ENCODE results near the gene MAGI2. TPM values are rescaled to one million over a fixed set of nuclear protein-coding genes. Genes with fewer than 3 reads are reported as not detected.

Gene MAGI2
- total and polyA plus RNA-seq, 8 donors: 6.1 to 9.2 (median 7.1) TPM

- no peaks in the 10 kb centered on the region for H3K27me3 ChIP-seq
- no peaks in the 10 kb centered on the region for H3K4me1 ChIP-seq
- no peaks in the 10 kb centered on the region for H3K36me3 ChIP-seq
- TF ChIP-seq, protein P1, sequence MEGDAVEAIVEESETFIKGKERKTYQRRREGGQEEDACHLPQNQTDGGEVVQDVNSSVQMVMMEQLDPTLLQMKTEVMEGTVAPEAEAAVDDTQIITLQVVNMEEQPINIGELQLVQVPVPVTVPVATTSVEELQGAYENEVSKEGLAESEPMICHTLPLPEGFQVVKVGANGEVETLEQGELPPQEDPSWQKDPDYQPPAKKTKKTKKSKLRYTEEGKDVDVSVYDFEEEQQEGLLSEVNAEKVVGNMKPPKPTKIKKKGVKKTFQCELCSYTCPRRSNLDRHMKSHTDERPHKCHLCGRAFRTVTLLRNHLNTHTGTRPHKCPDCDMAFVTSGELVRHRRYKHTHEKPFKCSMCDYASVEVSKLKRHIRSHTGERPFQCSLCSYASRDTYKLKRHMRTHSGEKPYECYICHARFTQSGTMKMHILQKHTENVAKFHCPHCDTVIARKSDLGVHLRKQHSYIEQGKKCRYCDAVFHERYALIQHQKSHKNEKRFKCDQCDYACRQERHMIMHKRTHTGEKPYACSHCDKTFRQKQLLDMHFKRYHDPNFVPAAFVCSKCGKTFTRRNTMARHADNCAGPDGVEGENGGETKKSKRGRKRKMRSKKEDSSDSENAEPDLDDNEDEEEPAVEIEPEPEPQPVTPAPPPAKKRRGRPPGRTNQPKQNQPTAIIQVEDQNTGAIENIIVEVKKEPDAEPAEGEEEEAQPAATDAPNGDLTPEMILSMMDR (IDR thresholded peaks at IDR 0.05): no peak
- intact Hi-C loops (cut with DNase I): no loop called here
- DNase-seq (no peak), ATAC-seq (no peak)
- no peaks in the 10 kb centered on the region for H3K9me3 ChIP-seq
- H3K27ac ChIP-seq: no peak overlapping the region
- no peak overlapping the region for H3K4me3 ChIP-seq
Observed at GRCh38 chr7:78101076-78101475, 1352.4 kb downstream of the MAGI2 start.

DNA sequence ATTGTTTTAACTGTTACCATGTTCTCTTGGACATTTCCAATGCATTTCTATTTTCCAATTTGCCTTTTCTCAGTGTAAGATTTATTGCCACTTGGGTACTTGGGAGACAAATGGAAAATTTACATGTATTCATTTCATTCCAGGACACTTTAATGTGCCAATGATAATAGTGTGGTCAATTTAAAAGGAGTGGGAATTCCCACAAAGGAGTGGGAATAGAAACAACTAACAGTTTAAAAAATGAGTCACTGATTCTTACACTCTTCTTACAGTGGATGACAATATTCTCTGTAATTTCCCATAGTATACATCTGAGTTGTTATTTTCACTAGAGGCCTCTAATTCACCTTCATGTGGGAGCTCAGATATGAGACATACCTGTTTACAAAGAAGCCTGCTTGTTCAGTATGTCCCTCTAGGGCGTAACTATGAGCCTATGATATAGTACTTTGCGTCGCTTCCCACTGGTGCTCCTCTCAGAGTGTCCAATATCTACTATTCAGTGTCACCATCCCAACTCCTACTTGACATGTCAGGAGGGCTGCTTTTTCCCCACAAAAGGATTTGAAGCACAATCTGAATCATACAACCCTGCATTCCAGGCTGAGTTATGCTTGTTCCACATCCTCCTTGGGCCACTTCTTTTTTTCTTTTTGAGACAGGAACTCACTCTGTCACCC is 1353.6 kb downstream of the MAGI2 start:
- Histone ChIP-seq H3K27ac (no peak overlapping the region), H3K4me3 (no peak overlapping the region), H3K9me3 (no peaks in the 10 kb centered on the region), H3K27me3 (no peaks in the 10 kb centered on the region), H3K4me1 (no peaks in the 10 kb centered on the region), H3K36me3 (no peaks in the 10 kb centered on the region)
- ATAC-seq: no peak
- TF ChIP-seq, protein P1 (IDR thresholded peaks at IDR 0.05): no peak
- no peak for DNase-seq
- intact Hi-C loops (cut with DNase I): no loop called here

- DNase-seq: no peak
- ATAC-seq: no peak
- TF ChIP-seq, protein P1 (IDR thresholded peaks at IDR 0.05): no peak
Observed at GRCh38 chr7:78095549-78095948, 1357.9 kb downstream of the MAGI2 start.

DNA sequence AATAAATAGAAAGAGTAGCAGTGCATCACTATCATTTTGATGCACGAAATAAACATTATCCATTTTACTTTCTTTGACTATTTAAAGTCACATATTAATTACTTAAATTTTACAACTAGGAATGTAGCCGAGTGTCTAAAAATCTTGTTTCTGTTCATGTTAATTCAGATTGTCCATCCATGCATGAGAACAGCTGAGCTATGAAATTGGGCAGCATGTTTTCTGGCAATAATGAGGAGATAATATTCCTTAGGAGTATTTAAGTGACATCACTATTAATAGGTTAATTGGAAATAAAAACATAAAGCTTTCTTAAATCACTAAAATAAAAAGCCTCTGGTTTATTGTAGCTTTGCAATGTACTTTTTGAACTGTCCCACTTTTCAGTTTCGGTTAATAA is 1361.1 kb downstream of the MAGI2 start:
- no peak for ATAC-seq
- Histone ChIP-seq H3K27me3 (no peaks in the 10 kb centered on the region), H3K4me1 (no peaks in the 10 kb centered on the region), H3K9me3 (no peaks in the 10 kb centered on the region), H3K27ac (no peak overlapping the region), H3K36me3 (no peaks in the 10 kb centered on the region), H3K4me3 (no peak overlapping the region)
- DNase-seq: no peak
- TF ChIP-seq, protein P1 (IDR thresholded peaks at IDR 0.05): no peak
- intact Hi-C loops (cut with DNase I): no loop called here

More at GRCh38 chr7:78095549-78095948, 1357.9 kb downstream of the MAGI2 start:
- Histone ChIP-seq H3K27ac (no peak overlapping the region), H3K9me3 (no peaks in the 10 kb centered on the region), H3K4me3 (no peak overlapping the region), H3K4me1 (no peaks in the 10 kb centered on the region), H3K27me3 (no peaks in the 10 kb centered on the region), H3K36me3 (no peaks in the 10 kb centered on the region)
- intact Hi-C loops (cut with DNase I): no loop called here

DNA sequence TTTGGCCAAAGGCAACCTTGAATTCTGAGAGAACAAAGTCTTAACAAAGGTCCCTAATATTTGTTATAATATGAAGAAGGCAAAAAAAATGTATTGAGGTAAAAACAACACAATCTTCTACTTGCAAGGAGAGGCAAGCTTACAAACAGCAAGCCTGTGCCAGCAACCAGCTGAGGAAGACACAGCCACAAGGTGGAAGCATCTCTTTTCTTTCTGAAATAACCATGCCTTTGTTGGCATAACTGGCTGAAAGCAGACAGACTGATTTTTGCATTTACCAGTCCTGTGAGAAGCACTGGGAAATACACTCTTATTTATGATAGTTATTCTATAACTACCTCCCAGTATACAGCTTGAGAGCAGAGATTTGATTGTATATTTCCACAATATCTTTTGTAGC is 1362.9 kb downstream of the MAGI2 start:
- intact Hi-C loops (cut with DNase I): no loop called here

More for the DNA sequence above, 1362.9 kb downstream of the MAGI2 start:
- no peak overlapping the region for H3K4me3 ChIP-seq
- no peak overlapping the region for H3K27ac ChIP-seq
- H3K4me1 ChIP-seq: no peaks in the 10 kb centered on the region
- TF ChIP-seq, protein P1 (IDR thresholded peaks at IDR 0.05): no peak
- peak in 1 of 4 donors; percentile 10 for DNase-seq
- no peaks in the 10 kb centered on the region for H3K9me3 ChIP-seq
- ATAC-seq: no peak
- H3K36me3 ChIP-seq: no peaks in the 10 kb centered on the region
- no peaks in the 10 kb centered on the region for H3K27me3 ChIP-seq

Data from left lung (tissue), 10 donors.